Testis (tissue), 3 donors: Measurements from ENCODE around the gene SLC26A5. TPM values are rescaled to one million over a fixed set of nuclear protein-coding genes. Genes with fewer than 3 reads are reported as not detected.

Experiments used
- DNase-seq: peaks from one replicate; pipeline ENCODE4 v3.0.0-alpha.2; 2019
- H3K27ac ChIP-seq, 2 donors: fragments of 200-600 bp; sonication (generic); one replicate each; pipeline ENCODE4 v1.5.1; 2019
- H3K27me3 ChIP-seq: fragments of 200-600 bp; sonication (generic); one replicate; pipeline ENCODE4 v1.5.1; 2019
- H3K36me3 ChIP-seq: fragments of 200-600 bp; sonication (generic); one replicate; pipeline ENCODE4 v1.5.1; 2017; ENCODE audit warnings: low read depth; ENCODE audit errors: missing control alignments
- H3K4me1 ChIP-seq: fragments of 200-600 bp; sonication (generic); one replicate; pipeline ENCODE4 v1.5.1; 2019
- H3K4me3 ChIP-seq, 2 donors: fragments of 200-600 bp; sonication (generic); one replicate each; pipeline ENCODE4 v1.5.1; 2017 to 2019
- H3K9me3 ChIP-seq: fragments of 200-600 bp; sonication (generic); one replicate; pipeline ENCODE4 v1.5.1; 2017
- POLR2A ChIP-seq: fragments of 450-650 bp; IDR thresholded peaks from one replicate; pipeline ENCODE4 v1.6.1; 2017; ENCODE audit warnings: antibody characterized with exemption, mild to moderate bottlenecking, moderate library complexity
- WGBS, 2 donors: methylation state at CpG; one replicate each; pipeline ENCODE4 v1.1.5; 2018; 5-methylcytosine and 5-hydroxymethylcytosine counted together
- intact Hi-C: fragments of 100-400 bp; cut with DNase I; formaldehyde crosslinking; loops from one replicate; pipeline ENCODE4 v1.15.1; 2023; ENCODE audit warnings: low total_unique reads
- polyA plus RNA-seq: library from polyadenylated mRNA; stranded (reverse); fragments of 350-450 nt; fragmentation: Illumina TruSeq; extraction: RNeasy Lipid Tissue Mini Kit (QIAGEN cat#74804); gene quantifications from one replicate; pipeline ENCODE4 v1.2.3, GENCODE V29; 2014; ENCODE audit warnings: low read depth, low replicate concordance; ENCODE audit not compliant: insufficient read depth
- total RNA-seq, 2 donors: library from RNA; depleted of rRNA; stranded (reverse); fragments of >200 nt; gene quantifications; one replicate each; pipeline ENCODE4 v1.2.3, GENCODE V29; 2016
- TF ChIP-seq, protein P1 (sequence below), 3 experiments: fragments of 450-650 bp in 2 of 3; fragments of 200-600 bp in 1 of 3; sonication (generic) in 1 of 3; IDR thresholded peaks; one replicate each; pipeline ENCODE4 v1.5.1; 2016 to 2019; ENCODE audit warnings: antibody characterized with exemption in 3 of 3, mild to moderate bottlenecking in 2 of 3, moderate library complexity in 1 of 3

The SLC26A5 gene
- total and polyA plus RNA-seq, 3 donors from 2014 or later = 0.41 to 1.7 (median 1.3) TPM

DNA sequence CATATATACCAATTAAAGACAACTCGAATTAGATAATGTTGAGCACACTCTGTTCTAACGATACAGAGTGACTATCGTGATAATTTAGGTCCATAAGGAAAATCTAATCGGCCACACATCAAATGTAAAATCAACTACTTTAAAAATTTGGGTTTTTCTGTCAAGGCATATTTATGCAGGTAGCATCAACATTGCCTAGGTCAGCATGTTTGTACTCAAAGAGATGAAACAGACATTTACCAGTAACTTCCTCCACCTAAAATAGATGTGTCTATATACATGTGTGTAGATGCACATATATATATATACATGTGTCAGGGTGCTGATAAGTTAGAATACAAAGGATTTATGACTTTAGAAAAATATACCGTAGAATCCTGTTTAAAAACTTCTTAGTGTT lies 76.6 kb downstream of the SLC26A5 start:
- H3K36me3 ChIP-seq = no peaks in the 10 kb centered on the region
- no peak for TF ChIP-seq POLR2A
- TF ChIP-seq, protein P1, sequence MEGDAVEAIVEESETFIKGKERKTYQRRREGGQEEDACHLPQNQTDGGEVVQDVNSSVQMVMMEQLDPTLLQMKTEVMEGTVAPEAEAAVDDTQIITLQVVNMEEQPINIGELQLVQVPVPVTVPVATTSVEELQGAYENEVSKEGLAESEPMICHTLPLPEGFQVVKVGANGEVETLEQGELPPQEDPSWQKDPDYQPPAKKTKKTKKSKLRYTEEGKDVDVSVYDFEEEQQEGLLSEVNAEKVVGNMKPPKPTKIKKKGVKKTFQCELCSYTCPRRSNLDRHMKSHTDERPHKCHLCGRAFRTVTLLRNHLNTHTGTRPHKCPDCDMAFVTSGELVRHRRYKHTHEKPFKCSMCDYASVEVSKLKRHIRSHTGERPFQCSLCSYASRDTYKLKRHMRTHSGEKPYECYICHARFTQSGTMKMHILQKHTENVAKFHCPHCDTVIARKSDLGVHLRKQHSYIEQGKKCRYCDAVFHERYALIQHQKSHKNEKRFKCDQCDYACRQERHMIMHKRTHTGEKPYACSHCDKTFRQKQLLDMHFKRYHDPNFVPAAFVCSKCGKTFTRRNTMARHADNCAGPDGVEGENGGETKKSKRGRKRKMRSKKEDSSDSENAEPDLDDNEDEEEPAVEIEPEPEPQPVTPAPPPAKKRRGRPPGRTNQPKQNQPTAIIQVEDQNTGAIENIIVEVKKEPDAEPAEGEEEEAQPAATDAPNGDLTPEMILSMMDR (IDR thresholded peaks at IDR 0.05) = no peak

DNA sequence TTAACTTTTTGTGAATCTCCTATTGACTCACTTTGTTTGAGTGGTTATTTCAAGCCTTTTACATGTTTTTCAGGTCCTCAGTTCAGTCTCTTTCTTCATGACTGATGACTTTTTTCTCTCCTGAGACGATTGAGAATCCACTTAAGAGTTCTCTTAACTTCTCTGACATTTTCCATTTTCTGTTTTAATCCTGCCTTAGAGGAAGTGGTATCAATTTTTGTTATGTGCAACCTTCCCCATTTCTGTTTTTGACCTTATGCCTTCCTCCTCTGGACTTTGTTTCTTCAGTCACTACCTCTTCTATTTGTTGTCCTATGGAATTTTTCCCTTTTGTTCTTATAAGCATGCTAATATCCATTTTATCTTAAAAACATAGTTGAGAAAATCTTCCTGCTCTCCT lies 96.2 kb downstream of the SLC26A5 start:
- TF ChIP-seq, protein P1 (IDR thresholded peaks at IDR 0.05) = no peak
- no peak for TF ChIP-seq POLR2A
- H3K4me1 ChIP-seq = peaks cover 16% of the 10 kb centered on the region
- 67 to 74% methylated on average over 1 of the region's 1 CpG for WGBS, 2 donors
- intact Hi-C loops = no loop called here
- no peaks in the 10 kb centered on the region for H3K36me3 ChIP-seq
- no peak overlapping the region for H3K4me3 ChIP-seq
- no peak overlapping the region for H3K27ac ChIP-seq
- H3K9me3 ChIP-seq = no peaks in the 10 kb centered on the region
- DNase-seq = no peak
- H3K27me3 ChIP-seq = no peaks in the 10 kb centered on the region

More for the DNA sequence above, 76.6 kb downstream of the SLC26A5 start:
- Histone ChIP-seq H3K4me1 (no peaks in the 10 kb centered on the region), H3K4me3 (no peak overlapping the region), H3K27ac (no peak overlapping the region), H3K27me3 (no peaks in the 10 kb centered on the region), H3K9me3 (no peaks in the 10 kb centered on the region)
- intact Hi-C loops = no loop called here
- 81 to 86% methylated on average over 5 of the region's 5 CpGs for WGBS, 2 donors
- no peak for DNase-seq

DNA sequence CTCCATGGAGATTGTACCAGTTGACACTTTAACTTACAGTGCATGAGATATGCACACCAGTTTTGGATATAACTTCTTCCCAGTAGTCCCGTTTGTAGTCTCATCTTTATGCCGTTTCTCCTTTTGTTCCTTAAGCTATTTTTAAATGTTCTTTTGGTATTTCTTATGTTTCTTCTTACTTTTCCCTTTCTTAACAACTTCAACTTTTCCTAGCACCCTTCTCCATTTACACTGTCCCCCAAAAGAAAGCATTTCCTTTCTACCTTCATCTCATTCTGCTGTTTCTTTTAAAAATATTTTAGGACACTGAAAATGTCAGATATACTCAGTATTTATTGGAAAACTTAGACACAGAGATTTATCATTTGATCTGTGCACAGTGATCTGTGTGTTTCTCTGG lies 97.0 kb downstream of the SLC26A5 start:
- Histone ChIP-seq H3K36me3 (no peaks in the 10 kb centered on the region), H3K4me1 (peaks cover 16% of the 10 kb centered on the region), H3K9me3 (no peaks in the 10 kb centered on the region), H3K4me3 (no peak overlapping the region), H3K27me3 (no peaks in the 10 kb centered on the region), H3K27ac (no peak overlapping the region)
- 27 to 32% methylated on average over 2 of the region's 2 CpGs for WGBS, 2 donors
- TF ChIP-seq, protein P1 (IDR thresholded peaks at IDR 0.05) = no peak
- TF ChIP-seq POLR2A = no peak
- intact Hi-C loops = no loop called here
- no peak for DNase-seq

DNA sequence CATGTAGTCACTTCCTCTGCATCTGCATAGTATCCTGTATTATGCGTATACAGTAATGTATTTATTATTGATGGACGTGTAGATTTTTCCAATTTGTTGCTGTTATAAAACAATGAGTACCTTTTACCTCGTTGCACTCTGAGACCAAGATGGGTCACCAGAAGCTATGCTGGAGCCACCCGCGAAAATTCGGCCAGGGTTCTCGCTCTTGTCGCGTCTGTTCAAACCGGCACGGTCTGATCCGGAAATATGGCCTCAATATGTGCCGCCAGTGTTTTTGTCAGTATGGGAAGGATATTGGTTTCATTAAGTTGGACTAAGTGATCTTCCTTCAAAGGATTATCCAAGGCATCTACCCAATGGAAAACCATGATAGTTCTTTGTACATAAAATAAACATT lies 97.6 kb downstream of the SLC26A5 start:
- 12 to 22% methylated on average over 13 of the region's 13 CpGs for WGBS, 2 donors
- intact Hi-C loops = no loop called here

More for the DNA sequence above, 97.6 kb downstream of the SLC26A5 start:
- Histone ChIP-seq H3K36me3 (no peaks in the 10 kb centered on the region), H3K9me3 (no peaks in the 10 kb centered on the region), H3K27ac (peak overlapping the region in 1 of 2 donors; percentile 74), H3K4me3 (peak overlapping the region; percentile 70 to 90), H3K4me1 (peaks cover 19% of the 10 kb centered on the region), H3K27me3 (no peaks in the 10 kb centered on the region)
- DNase-seq = no peak
- TF ChIP-seq, protein P1 (IDR thresholded peaks at IDR 0.05) = no peak
- no peak for TF ChIP-seq POLR2A
